ENCODE results near the gene CACNA1I. TPM values are rescaled to one million over a fixed set of nuclear protein-coding genes. Genes with fewer than 3 reads are reported as not detected.

Gene CACNA1I
- total and polyA plus RNA-seq, 12 donors = under 0.01 to 0.06 (median 0.05) TPM; not detected in 6

DNA sequence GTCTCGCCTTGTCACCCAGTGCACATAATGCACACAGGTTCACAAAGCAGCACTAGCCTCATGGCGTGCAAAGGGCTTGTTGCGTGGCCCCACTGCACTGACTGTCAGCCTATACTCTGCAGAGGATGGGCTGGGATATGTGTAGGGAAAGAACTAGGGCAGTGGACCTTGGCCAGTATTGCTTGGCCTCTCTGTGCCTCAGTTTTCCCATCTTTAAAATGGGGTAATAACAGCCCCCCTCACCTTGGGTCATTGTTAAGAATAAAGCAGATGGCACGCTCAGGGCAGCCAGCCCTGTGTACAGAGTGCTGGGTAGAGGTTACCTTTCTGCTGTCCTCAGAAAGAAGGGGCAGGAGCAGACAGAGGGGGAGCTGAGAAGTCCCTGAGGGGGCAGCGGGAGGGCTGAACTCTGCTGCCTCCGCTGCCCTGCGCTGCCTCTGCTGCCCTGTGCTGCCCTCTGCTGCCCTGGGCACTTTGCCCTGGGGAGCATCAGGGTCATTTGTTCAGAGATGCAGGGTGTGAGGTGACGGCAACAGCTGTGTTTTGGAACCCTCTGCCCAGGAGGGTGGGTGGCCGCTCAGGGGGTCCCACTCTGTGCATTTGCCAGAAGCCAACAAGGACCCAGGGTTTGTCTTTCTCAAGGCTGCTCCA, 71.2 kb downstream of the CACNA1I start:
- Histone ChIP-seq H3K27me3 (peaks cover 0 to 53% (median 33%) of the 10 kb centered on the region in 7 donors), H3K36me3 (no peaks in the 10 kb centered on the region), H3K9me3 (peaks cover 0 to 17% (median 0%) of the 10 kb centered on the region in 11 donors), H3K27ac (no peak overlapping the region), H3K4me1 (no peaks in the 10 kb centered on the region), H3K4me3 (no peak overlapping the region)
- no peak for DNase-seq
- no peak for ATAC-seq
- TF ChIP-seq, protein P1, sequence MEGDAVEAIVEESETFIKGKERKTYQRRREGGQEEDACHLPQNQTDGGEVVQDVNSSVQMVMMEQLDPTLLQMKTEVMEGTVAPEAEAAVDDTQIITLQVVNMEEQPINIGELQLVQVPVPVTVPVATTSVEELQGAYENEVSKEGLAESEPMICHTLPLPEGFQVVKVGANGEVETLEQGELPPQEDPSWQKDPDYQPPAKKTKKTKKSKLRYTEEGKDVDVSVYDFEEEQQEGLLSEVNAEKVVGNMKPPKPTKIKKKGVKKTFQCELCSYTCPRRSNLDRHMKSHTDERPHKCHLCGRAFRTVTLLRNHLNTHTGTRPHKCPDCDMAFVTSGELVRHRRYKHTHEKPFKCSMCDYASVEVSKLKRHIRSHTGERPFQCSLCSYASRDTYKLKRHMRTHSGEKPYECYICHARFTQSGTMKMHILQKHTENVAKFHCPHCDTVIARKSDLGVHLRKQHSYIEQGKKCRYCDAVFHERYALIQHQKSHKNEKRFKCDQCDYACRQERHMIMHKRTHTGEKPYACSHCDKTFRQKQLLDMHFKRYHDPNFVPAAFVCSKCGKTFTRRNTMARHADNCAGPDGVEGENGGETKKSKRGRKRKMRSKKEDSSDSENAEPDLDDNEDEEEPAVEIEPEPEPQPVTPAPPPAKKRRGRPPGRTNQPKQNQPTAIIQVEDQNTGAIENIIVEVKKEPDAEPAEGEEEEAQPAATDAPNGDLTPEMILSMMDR (IDR thresholded peaks at IDR 0.05) = no peak
- WGBS, 2 donors = 77 to 81% methylated on average over 9 of the region's 9 CpGs
- intact Hi-C loops (cut with DNase I) = no loop called here

DNA sequence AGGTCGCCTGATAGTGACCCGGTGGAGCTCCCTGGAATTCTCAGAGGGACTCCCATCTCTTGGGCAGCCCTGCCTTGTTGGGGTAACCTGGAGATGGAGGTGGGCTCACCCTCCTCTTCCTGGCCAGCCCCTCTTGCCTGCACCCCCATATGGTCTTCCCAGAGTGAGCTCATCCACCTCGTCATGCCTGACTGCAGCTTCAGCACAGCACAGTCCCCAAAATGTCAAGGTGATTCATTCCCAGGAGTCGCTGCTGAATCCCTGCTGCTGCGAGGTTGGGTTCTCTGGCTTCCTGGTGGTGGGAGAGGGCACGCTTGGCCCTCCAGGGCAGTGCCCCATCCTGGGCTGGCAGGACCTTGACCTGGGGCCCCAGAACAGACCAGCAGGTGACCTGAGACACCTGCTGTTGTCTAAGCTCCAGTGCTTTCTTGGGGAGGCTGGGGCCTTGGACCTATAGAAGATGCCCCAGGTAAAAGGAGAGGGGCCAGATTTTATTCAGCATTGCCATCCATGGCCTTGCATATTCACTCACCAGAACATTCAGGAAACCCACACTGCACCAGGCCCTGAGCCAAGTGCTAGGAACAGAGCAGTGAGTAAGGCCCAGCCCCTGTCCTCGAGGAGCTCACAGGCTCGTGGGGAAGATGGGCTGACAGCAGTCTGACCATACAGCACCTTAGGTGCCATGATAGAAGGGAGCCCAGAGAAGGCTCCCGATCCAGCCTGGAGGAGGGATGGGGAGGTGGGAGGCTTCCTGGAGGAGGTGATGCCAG, 72.9 kb downstream of the CACNA1I start:
- no peaks in the 10 kb centered on the region for H3K4me1 ChIP-seq
- DNase-seq = no peak
- no peaks in the 10 kb centered on the region for H3K36me3 ChIP-seq
- TF ChIP-seq, protein P1 (IDR thresholded peaks at IDR 0.05) = no peak
- ATAC-seq = no peak
- H3K9me3 ChIP-seq = peaks cover 0 to 17% (median 0%) of the 10 kb centered on the region in 11 donors
- H3K27me3 ChIP-seq = peaks cover 0 to 58% (median 43%) of the 10 kb centered on the region in 7 donors
- WGBS, 2 donors = 67% methylated on average over 9 of the region's 9 CpGs
- intact Hi-C loops (cut with DNase I) = no loop called here
- H3K27ac ChIP-seq = no peak overlapping the region
- no peak overlapping the region for H3K4me3 ChIP-seq

DNA sequence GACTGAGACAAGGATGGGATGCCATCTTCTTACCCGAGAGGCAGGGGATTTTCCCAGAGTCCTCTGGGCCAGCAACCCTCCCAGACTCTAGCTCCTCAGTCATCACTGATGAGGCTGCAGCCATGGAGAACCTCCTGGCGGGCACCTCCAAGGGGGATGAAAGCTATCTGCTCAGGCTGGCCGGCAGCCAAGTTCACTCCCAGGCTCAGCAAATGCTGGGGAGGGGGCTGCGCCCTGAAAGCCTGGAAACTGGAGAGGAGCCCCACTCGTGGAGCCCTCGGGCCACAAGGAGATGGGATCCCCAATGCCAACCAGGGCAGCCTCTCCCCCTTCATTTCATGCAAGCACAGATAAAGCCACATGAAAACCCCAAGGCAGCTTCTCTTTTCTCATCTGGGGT, 75.0 kb downstream of the CACNA1I start:
- TF ChIP-seq, protein P1 (IDR thresholded peaks at IDR 0.05) = no peak
- WGBS, 2 donors = 48 to 50% methylated on average over 6 of the region's 6 CpGs
- H3K4me3 ChIP-seq = no peak overlapping the region
- DNase-seq = no peak
- ATAC-seq = no peak
- no peak overlapping the region for H3K27ac ChIP-seq
- no peaks in the 10 kb centered on the region for H3K36me3 ChIP-seq
- no peaks in the 10 kb centered on the region for H3K9me3 ChIP-seq
- intact Hi-C loops (cut with DNase I) = no loop called here
- no peaks in the 10 kb centered on the region for H3K4me1 ChIP-seq
- H3K27me3 ChIP-seq = peaks cover 0 to 53% (median 43%) of the 10 kb centered on the region in 7 donors

DNA sequence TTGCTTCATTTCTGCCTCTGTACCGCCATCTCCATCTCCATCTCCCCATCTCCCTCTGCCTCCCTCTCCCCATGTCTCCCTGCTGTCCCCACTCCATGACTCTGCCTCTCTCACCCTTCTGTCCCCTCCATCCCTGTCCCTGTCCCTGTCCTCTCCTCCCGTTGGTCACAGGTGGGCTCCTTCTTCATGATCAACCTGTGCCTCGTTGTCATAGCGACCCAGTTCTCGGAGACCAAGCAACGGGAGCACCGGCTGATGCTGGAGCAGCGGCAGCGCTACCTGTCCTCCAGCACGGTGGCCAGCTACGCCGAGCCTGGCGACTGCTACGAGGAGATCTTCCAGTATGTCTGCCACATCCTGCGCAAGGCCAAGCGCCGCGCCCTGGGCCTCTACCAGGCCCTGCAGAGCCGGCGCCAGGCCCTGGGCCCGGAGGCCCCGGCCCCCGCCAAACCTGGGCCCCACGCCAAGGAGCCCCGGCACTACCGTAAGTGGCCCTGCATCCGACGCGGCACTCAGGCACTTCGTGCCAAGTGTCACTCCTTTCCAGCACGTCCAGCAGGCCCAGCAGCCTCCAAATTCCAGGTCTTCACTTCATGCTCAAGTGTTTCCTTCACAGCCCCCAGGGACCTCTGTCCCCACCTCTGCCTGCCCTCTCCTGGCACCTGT, 76.0 kb downstream of the CACNA1I start:
- 76 to 82% methylated on average over 31 of the region's 31 CpGs for WGBS, 2 donors
- Histone ChIP-seq H3K36me3 (no peaks in the 10 kb centered on the region), H3K27ac (no peak overlapping the region), H3K9me3 (peaks cover 0 to 2% (median 0%) of the 10 kb centered on the region in 11 donors), H3K4me3 (no peak overlapping the region), H3K27me3 (peaks cover 0 to 49% (median 37%) of the 10 kb centered on the region in 7 donors), H3K4me1 (no peaks in the 10 kb centered on the region)
- ATAC-seq (no peak), DNase-seq (no peak)
- intact Hi-C loops (cut with DNase I) = no loop called here
- TF ChIP-seq, protein P1 (IDR thresholded peaks at IDR 0.05) = no peak
